Kidney (tissue), 14 donors: Measurements from ENCODE around the gene HCFC1. TPM values are rescaled to one million over a fixed set of nuclear protein-coding genes. Genes with fewer than 3 reads are reported as not detected.

ENCODE experiments used
- DNase-seq, 5 donors: peaks; one replicate each; pipeline ENCODE4 v3.0.0-alpha.2; 2013 to 2020
- FAIRE-seq: peaks from 2 replicates; lab custom pipeline; 2012; peaks lifted over from hg19 to GRCh38; lab: Jason Lieb, UNC
- H3K27ac ChIP-seq, 2 donors: one replicate each; pipeline ENCODE4 v1.7.0; 2013; ENCODE audit warnings: low read depth in 2 of 2, low read length in 2 of 2, inconsistent platforms in 1 of 2
- H3K27me3 ChIP-seq: one replicate; pipeline ENCODE4 v1.7.1; 2013; ENCODE audit warnings: low read length, inconsistent platforms; ENCODE audit not compliant: control insufficient read depth, insufficient read depth
- H3K36me3 ChIP-seq, 3 donors: one replicate each; pipeline versions ENCODE4 v1.7.0 to v1.7.1; 2013; ENCODE audit warnings: low read length in 3 of 3, control low read depth in 1 of 3, inconsistent platforms in 1 of 3; ENCODE audit not compliant: insufficient read depth in 3 of 3, control insufficient read depth in 2 of 3
- H3K4me1 ChIP-seq, 3 donors: one replicate each; pipeline versions ENCODE4 v1.7.0 to v1.7.1; 2013; ENCODE audit warnings: low read length in 3 of 3, inconsistent platforms in 1 of 3, low read depth in 1 of 3; ENCODE audit not compliant: control insufficient read depth in 2 of 3, insufficient read depth in 2 of 3
- H3K4me3 ChIP-seq, 3 donors: one replicate each; pipeline versions ENCODE4 v1.7.0 to v1.8.1; 2013; ENCODE audit warnings: low read length in 3 of 3, control low read depth in 1 of 3, inconsistent platforms in 1 of 3
- H3K9ac ChIP-seq, 3 donors: one replicate each; pipeline versions ENCODE4 v1.7.0 to v1.7.1; 2013; ENCODE audit warnings: low read length in 3 of 3, control low read depth in 1 of 3, inconsistent platforms in 1 of 3
- H3K9me3 ChIP-seq, 3 donors: one replicate each; pipeline versions ENCODE4 v1.7.0 to v1.7.1; 2013; ENCODE audit warnings: low read length in 3 of 3, control low read depth in 1 of 3, inconsistent platforms in 1 of 3; ENCODE audit not compliant: control insufficient read depth in 2 of 3, insufficient read depth in 1 of 3
- intact Hi-C: fragments of 100-400 bp; cut with DNase I; formaldehyde crosslinking; loops from one replicate; pipeline ENCODE4 v1.11.1; 2022
- polyA plus RNA-seq: library from polyadenylated mRNA; stranded (reverse); fragments of 350-450 nt; fragmentation: Illumina TruSeq; extraction: RNeasy Lipid Tissue Mini Kit (QIAGEN cat#74804); gene quantifications from one replicate; pipeline ENCODE4 v1.2.3, GENCODE V29; 2014; ENCODE audit warnings: low read depth, low replicate concordance; ENCODE audit not compliant: insufficient read depth
- total RNA-seq: library from RNA; stranded (reverse); fragmentation: NEBNext Ultra II Directional; extraction: Animal tissue kit (Norgen Biotek cat#: 25700); gene quantifications from one replicate; pipeline ENCODE4 v1.2.1, GENCODE V29; 2021
- TF ChIP-seq, protein P1 (sequence below): IDR thresholded peaks from 3 replicates; pipeline ENCODE4 v1.5.1; 2012; ENCODE audit warnings: mild to moderate bottlenecking, moderate library complexity, borderline replicate concordance; ENCODE audit not compliant: insufficient read depth; ENCODE audit errors: extremely low read depth
- donor health status: control.
- donor health status: control.
- donor health status: control.
- donor health status: control.
- donor health status: control.
- donor health status: DM: yes; HTN: yes; CAD: no.
- donor health status: Normal renal cell carcinoma (clear cell type).

HCFC1 gene
- total and polyA plus RNA-seq, 2 donors from 2014 or later = 13.5 to 54.6 TPM

- H3K4me3 ChIP-seq = peak within 1 kb of the TSS; percentile 82 to 92 (median 88)
- no peaks in the 10 kb centered on the region for H3K27me3 ChIP-seq
- FAIRE-seq (no peak), DNase-seq (peak; percentile 92 to 96 (median 95))
- H3K27ac ChIP-seq = peak within 1 kb of the TSS; percentile 99 to 100
- peaks cover 0 to 31% (median 19%) of the 10 kb centered on the region in 3 donors for H3K4me1 ChIP-seq
- TF ChIP-seq, protein P1, sequence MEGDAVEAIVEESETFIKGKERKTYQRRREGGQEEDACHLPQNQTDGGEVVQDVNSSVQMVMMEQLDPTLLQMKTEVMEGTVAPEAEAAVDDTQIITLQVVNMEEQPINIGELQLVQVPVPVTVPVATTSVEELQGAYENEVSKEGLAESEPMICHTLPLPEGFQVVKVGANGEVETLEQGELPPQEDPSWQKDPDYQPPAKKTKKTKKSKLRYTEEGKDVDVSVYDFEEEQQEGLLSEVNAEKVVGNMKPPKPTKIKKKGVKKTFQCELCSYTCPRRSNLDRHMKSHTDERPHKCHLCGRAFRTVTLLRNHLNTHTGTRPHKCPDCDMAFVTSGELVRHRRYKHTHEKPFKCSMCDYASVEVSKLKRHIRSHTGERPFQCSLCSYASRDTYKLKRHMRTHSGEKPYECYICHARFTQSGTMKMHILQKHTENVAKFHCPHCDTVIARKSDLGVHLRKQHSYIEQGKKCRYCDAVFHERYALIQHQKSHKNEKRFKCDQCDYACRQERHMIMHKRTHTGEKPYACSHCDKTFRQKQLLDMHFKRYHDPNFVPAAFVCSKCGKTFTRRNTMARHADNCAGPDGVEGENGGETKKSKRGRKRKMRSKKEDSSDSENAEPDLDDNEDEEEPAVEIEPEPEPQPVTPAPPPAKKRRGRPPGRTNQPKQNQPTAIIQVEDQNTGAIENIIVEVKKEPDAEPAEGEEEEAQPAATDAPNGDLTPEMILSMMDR = no peak
- H3K9me3 ChIP-seq = no peaks in the 10 kb centered on the region
- intact Hi-C loops = no loop called here
- peak within 1 kb of the TSS; percentile 95 to 98 (median 98) for H3K9ac ChIP-seq
- no peaks in the 10 kb centered on the region for H3K36me3 ChIP-seq
Observed at GRCh38 chrX:153972368-153973126, 929 bp upstream of the HCFC1 start, which contains the start of gene TMEM187. Gene TMEM187 (plus strand): TSS chrX:153972754. CDS start chrX:153982063, 9,309 bp downstream.

GRCh38 chrX:153971124-153971449 lies 531 bp downstream of the HCFC1 start:
- H3K4me3 ChIP-seq = peak overlapping the region; percentile 83 to 92 (median 88)
- H3K4me1 ChIP-seq = peaks cover 0 to 44% (median 24%) of the 10 kb centered on the region in 3 donors
- no peaks in the 10 kb centered on the region for H3K27me3 ChIP-seq
- DNase-seq (peak; percentile 87 to 98 (median 93)), FAIRE-seq (peak; percentile 73)
- peak overlapping the region; percentile 99 to 100 for H3K27ac ChIP-seq
- H3K9me3 ChIP-seq = no peaks in the 10 kb centered on the region
- peak overlapping the region; percentile 95 to 98 (median 98) for H3K9ac ChIP-seq
- no peaks in the 10 kb centered on the region for H3K36me3 ChIP-seq
- TF ChIP-seq, protein P1 = no peak
- intact Hi-C loops = no loop called here

DNA sequence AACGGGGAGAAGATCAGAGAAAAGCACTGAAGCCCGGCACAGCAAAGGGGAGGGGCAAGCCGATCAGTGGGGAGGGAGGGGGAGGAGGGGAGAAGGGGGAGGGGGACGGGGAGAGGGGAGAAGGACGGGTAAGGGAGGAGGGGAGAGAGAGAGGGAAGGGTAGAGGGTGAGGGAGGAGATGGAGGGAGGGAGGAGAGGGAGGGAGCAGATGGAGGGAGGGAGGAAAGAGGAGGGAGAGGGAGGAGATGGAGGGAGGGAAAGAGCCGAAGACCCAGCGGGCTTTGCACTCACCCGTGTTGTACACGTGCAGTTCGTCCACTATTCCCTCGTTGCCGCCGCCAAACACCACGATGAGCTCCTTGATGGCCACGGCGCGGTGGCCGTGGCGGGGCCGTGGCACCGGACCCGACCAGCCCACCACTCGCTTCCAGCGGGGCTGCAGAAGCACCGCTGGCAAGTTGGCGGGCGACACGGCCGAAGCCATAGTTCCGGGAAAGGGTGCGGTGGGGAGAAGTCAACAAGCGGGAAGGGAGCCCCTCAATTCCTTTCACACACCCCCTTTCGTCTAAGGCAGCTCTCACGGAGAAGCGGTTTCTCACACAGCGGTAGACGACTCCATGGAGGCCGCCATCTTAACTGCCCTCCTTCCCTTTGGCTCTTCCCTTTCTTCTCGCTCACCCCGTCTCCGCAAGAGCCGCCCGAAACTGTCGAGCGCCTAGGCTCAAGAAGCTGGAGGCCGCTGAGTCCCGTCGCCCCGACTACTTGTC lies 1.1 kb downstream of the HCFC1 start:
- no peaks in the 10 kb centered on the region for H3K9me3 ChIP-seq
- TF ChIP-seq, protein P1 = no peak
- peak overlapping the region; percentile 61 to 88 (median 83) for H3K4me3 ChIP-seq
- peak overlapping the region; percentile 99 to 100 for H3K27ac ChIP-seq
- peaks cover 0 to 49% (median 24%) of the 10 kb centered on the region in 3 donors for H3K4me1 ChIP-seq
- H3K9ac ChIP-seq = peak overlapping the region; percentile 58 to 81 (median 74)
- intact Hi-C loops = no loop called here
- H3K27me3 ChIP-seq = no peaks in the 10 kb centered on the region
- FAIRE-seq (no peak), DNase-seq (peak; percentile 60 to 86 (median 78))
- no peaks in the 10 kb centered on the region for H3K36me3 ChIP-seq
